HepG2 (cell line): Measurements from ENCODE around the gene DCP1B. TPM values are rescaled to one million over a fixed set of nuclear protein-coding genes. Genes with fewer than 3 reads are reported as not detected.

Experiments used
- CAMTA2 ChIP-seq: sonication (generic); formaldehyde crosslinking; IDR thresholded peaks from 2 replicates; pipeline ENCODE4 v1.4.0; 2020; ENCODE audit warnings: mild to moderate bottlenecking, missing genetic modification reagents, borderline replicate concordance
- CEBPG ChIP-seq: IDR thresholded peaks from 2 replicates; pipeline ENCODE4 v1.6.1; 2016
- ELF3 ChIP-seq: IDR thresholded peaks from 2 replicates; pipeline ENCODE4 v1.6.1; 2016; ENCODE audit warnings: missing genetic modification reagents, missing compliant biosample characterization
- HOXD1 ChIP-seq: sonication (generic); formaldehyde crosslinking; IDR thresholded peaks from 2 replicates; pipeline ENCODE4 v1.5.0; 2020; ENCODE audit warnings: missing genetic modification reagents
- IRX3 ChIP-seq: sonication (generic); formaldehyde crosslinking; IDR thresholded peaks from 2 replicates; pipeline ENCODE4 v1.8.1; 2023; ENCODE audit warnings: mild to moderate bottlenecking, low read depth, missing genetic modification reagents, borderline replicate concordance
- PITX1 ChIP-seq: sonication (generic); formaldehyde crosslinking; IDR thresholded peaks from 2 replicates; pipeline ENCODE4 v1.5.1; 2020; ENCODE audit warnings: mild to moderate bottlenecking, missing genetic modification reagents
- RERE ChIP-seq: IDR thresholded peaks from 2 replicates; pipeline ENCODE4 v1.6.1; 2016; ENCODE audit warnings: low read depth, missing genetic modification reagents, missing compliant biosample characterization
- SETDB1 ChIP-seq: sonication (generic); formaldehyde crosslinking; IDR thresholded peaks from 2 replicates; pipeline ENCODE4 v1.5.1; 2020; ENCODE audit warnings: missing genetic modification reagents, mild to moderate bottlenecking, borderline replicate concordance
- SIX1 ChIP-seq: sonication (generic); formaldehyde crosslinking; IDR thresholded peaks from 2 replicates; pipeline ENCODE4 v1.4.0; 2020; ENCODE audit warnings: missing genetic modification reagents, borderline replicate concordance
- ZFP36L1 ChIP-seq: sonication (generic); formaldehyde crosslinking; IDR thresholded peaks from 2 replicates; pipeline ENCODE4 v1.8.0; 2022; ENCODE audit warnings: mild to moderate bottlenecking, missing genetic modification reagents, moderate library complexity
- ZNF326 ChIP-seq: sonication (generic); formaldehyde crosslinking; IDR thresholded peaks from 2 replicates; pipeline ENCODE4 v1.4.0; 2020; ENCODE audit warnings: missing genetic modification reagents, borderline replicate concordance
- ZNF432 ChIP-seq: sonication (generic); formaldehyde crosslinking; IDR thresholded peaks from 2 replicates; pipeline ENCODE4 v1.5.0; 2020; ENCODE audit warnings: missing genetic modification reagents, mild to moderate bottlenecking, borderline replicate concordance
- ZNF773 ChIP-seq: sonication (generic); formaldehyde crosslinking; IDR thresholded peaks from 2 replicates; pipeline ENCODE4 v1.4.0; 2020; ENCODE audit warnings: missing genetic modification reagents, borderline replicate concordance
- polyA plus RNA-seq, 8 experiments: library from polyadenylated mRNA; depleted of rRNA in 3 of 8; stranded (reverse) in 7 of 8; unstranded in 1 of 8; fragments of >200 nt; fragmentation: Illumina TruSeq in 4 of 8; extraction: Trizol in 4 of 8; gene quantifications; 2 replicates each; pipeline versions ENCODE4 v1.2.1 to v1.2.3, GENCODE V29; 2011 to 2016; ENCODE audit warnings: low read depth in 4 of 8, missing spikeins in 1 of 8, mixed read lengths in 1 of 8; ENCODE audit not compliant: insufficient read depth in 1 of 8
- total RNA-seq, 5 experiments: library from RNA; depleted of rRNA; stranded (reverse); fragments of >200 nt; fragmentation: Illumina TruSeq; extraction: Trizol; gene quantifications; 2 replicates each; pipeline ENCODE4 v1.2.3, GENCODE V29; 2016; ENCODE audit warnings: low read depth in 1 of 5
- TF ChIP-seq, protein P1 (sequence below): sonication (generic); formaldehyde crosslinking; IDR thresholded peaks from 2 replicates; pipeline ENCODE4 v1.4.0; 2020; ENCODE audit warnings: missing genetic modification reagents, borderline replicate concordance
- TF ChIP-seq, protein P2 (sequence below): sonication (generic); formaldehyde crosslinking; IDR thresholded peaks from 2 replicates; pipeline ENCODE4 v1.5.1; 2020; ENCODE audit warnings: mild to moderate bottlenecking, missing genetic modification reagents, borderline replicate concordance

The DCP1B gene
- total and polyA plus RNA-seq, 2 of the 13 experiments (the other 11 are each of a cell fraction or from before 2014, with no cell fraction given): 11.4 to 27.2 TPM

GRCh38 chr12:2013527-2014223 is 9.4 kb upstream of the DCP1B start (continued):
- TF ChIP-seq, protein P1, sequence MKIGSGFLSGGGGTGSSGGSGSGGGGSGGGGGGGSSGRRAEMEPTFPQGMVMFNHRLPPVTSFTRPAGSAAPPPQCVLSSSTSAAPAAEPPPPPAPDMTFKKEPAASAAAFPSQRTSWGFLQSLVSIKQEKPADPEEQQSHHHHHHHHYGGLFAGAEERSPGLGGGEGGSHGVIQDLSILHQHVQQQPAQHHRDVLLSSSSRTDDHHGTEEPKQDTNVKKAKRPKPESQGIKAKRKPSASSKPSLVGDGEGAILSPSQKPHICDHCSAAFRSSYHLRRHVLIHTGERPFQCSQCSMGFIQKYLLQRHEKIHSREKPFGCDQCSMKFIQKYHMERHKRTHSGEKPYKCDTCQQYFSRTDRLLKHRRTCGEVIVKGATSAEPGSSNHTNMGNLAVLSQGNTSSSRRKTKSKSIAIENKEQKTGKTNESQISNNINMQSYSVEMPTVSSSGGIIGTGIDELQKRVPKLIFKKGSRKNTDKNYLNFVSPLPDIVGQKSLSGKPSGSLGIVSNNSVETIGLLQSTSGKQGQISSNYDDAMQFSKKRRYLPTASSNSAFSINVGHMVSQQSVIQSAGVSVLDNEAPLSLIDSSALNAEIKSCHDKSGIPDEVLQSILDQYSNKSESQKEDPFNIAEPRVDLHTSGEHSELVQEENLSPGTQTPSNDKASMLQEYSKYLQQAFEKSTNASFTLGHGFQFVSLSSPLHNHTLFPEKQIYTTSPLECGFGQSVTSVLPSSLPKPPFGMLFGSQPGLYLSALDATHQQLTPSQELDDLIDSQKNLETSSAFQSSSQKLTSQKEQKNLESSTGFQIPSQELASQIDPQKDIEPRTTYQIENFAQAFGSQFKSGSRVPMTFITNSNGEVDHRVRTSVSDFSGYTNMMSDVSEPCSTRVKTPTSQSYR: no peak
- TF ChIP-seq ELF3 (CRISPR knock-in tag) (no peak), SETDB1 (CRISPR knock-in tag) (no peak), SIX1 (CRISPR knock-in tag) (no peak), RERE (CRISPR knock-in tag) (no peak), HOXD1 (CRISPR knock-in tag) (no peak), ZNF432 (CRISPR knock-in tag) (no peak), CEBPG (CRISPR knock-in tag) (no peak), IRX3 (no peak), ZNF773 (CRISPR knock-in tag) (no peak), ZFP36L1 (CRISPR knock-in tag) (no peak), PITX1 (no peak), ZNF326 (no peak), CAMTA2 (CRISPR knock-in tag) (no peak)
- TF ChIP-seq, protein P2, sequence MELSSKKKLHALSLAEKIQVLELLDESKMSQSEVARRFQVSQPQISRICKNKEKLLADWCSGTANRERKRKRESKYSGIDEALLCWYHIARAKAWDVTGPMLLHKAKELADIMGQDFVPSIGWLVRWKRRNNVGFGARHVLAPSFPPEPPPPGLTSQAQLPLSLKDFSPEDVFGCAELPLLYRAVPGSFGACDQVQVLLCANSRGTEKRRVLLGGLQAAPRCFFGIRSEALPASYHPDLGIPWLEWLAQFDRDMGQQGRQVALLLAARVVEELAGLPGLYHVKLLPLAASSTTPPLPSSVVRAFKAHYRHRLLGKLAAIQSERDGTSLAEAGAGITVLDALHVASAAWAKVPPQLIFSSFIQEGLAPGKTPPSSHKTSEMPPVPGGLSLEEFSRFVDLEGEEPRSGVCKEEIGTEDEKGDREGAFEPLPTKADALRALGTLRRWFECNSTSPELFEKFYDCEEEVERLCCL (CRISPR knock-in tag): no peak
